NK-92 treated with Interleukin-12 subunit alpha and Interleukin-12 subunit beta, amount 100 ng/mL, for 24 hours (cell line): Measurements from ENCODE around the gene MINAR1.

ENCODE experiments used
- DNase-seq: peaks from one replicate; lab custom pipeline; 2025; lab: John Stamatoyannopoulos, UW

Gene MINAR1

GRCh38 chr15:79463781-79464270 is 31.7 kb downstream of the MINAR1 start:
- no peak for DNase-seq

GRCh38 chr15:79466488-79466887 is 34.4 kb downstream of the MINAR1 start:
- DNase-seq = no peak

GRCh38 chr15:79467865-79468586 is 35.9 kb downstream of the MINAR1 start:
- no peak for DNase-seq

GRCh38 chr15:79472446-79472845 is 40.3 kb downstream of the MINAR1 start:
- no peak for DNase-seq

- DNase-seq = no peak
Measured at GRCh38 chr15:79474252-79474651, 42.1 kb downstream of the MINAR1 start.

GRCh38 chr15:79475306-79475705 is 43.2 kb downstream of the MINAR1 start:
- DNase-seq = no peak

GRCh38 chr15:79478108-79478507 is 46.0 kb downstream of the MINAR1 start:
- no peak for DNase-seq

- no peak for DNase-seq
Measured at GRCh38 chr15:79479616-79480015, 47.5 kb downstream of the MINAR1 start.

GRCh38 chr15:79481793-79482192 is 49.7 kb downstream of the MINAR1 start:
- no peak for DNase-seq
